Superior temporal gyrus (tissue), 1 donor: ENCODE results near the gene MTX1.
"Not testable (repeated sequence)": the region's sequence is repeated elsewhere in the genome, so short reads cannot be mapped to it uniquely, and the experiment has no call there.

ENCODE experiments used
- DNase-seq: peaks from one replicate; pipeline ENCODE4 v3.0.0-alpha.2; 2016; ENCODE audit errors: extremely low spot score

The MTX1 gene

GRCh38 chr1:155208541-155209311, at the start of gene MTX1:
MTX1 (plus strand) TSS chr1:155208695; CDS start chr1:155208805, 110 bp downstream.
- peak; percentile 82 for DNase-seq

DNA sequence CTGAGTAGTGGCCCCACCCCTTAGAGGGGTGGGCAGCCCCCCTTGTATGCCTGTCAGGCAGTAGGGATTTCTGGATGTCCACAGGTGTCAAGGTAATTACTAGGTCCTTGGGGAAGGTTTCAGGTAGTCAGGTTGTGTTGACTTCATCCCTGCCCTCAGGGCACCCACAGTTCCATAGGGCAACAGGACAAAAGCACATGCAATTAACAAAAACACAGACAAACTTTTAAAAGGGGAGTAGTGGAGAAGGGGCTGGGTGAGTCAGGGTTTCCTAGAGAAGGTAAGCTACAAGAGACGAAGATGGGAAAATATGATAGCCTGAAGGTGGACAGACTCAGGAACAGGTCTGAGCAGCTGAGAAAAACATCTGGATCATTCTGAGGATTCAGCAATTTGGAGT, 49.5 kb upstream of the MTX1 start:
- no peak for DNase-seq

DNA sequence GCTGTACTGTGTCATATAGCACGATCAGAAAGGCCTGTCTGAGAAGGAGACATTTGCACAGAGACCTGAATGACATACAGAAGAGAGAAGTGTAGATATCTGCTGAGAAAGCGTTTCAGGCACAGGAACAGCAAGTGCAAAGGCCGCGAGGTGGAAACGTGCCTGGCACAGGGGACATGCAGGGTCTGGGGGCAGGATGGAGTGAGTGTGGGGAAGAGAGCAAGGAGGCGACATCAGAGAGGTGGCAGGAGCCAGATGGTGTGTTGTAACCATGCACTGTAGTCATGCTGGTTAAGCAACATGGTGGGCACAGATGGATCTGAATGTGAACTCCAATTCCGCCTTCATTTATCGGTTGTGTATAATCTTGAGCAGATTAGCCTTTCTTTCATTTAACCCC, 48.4 kb upstream of the MTX1 start:
- DNase-seq = no peak

DNA sequence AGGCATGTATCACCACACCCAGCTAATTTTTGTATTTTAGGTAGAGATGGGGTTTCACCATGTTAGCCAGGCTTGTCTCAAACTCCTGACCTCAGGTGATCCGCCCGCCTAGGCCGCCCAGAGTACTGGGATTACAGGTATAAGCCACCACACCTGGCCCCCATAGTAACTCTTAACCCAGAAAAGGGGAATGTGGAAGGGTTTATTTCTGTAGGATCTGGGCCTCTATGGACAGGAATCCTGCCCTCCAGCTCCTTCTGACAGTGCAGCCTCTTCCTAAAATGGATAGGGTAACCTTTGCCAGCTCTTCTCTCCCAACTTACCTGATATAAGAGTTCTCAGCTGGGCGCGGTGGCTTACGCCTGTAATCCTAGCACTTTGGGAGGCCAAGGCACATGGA, 45.9 kb upstream of the MTX1 start:
- not testable (repeated sequence) for DNase-seq

DNA sequence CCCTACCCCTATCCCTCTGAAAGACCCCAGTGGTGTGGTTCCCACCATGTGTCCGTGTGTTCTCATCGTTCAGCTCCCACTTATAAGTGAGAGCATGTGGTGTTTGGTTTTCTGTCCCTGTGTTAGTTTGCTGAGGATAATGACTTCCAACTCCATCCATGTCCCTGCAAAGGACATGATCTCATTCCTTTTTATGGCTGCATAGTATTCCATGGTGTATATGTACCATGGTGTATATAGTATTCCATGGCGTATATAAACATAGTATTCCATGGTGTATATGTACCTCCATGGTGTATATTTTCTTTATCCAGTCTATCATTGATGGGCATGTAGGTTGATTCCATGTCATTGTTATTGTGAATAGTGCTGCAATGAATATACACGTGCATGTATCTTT, 44.7 kb upstream of the MTX1 start:
- not testable (repeated sequence) for DNase-seq

- not testable (repeated sequence) for DNase-seq
Measured at GRCh38 chr1:155164625-155165024, 43.9 kb upstream of the MTX1 start.

GRCh38 chr1:155166051-155166470, 42.4 kb upstream of the MTX1 start:
- no peak for DNase-seq

DNA sequence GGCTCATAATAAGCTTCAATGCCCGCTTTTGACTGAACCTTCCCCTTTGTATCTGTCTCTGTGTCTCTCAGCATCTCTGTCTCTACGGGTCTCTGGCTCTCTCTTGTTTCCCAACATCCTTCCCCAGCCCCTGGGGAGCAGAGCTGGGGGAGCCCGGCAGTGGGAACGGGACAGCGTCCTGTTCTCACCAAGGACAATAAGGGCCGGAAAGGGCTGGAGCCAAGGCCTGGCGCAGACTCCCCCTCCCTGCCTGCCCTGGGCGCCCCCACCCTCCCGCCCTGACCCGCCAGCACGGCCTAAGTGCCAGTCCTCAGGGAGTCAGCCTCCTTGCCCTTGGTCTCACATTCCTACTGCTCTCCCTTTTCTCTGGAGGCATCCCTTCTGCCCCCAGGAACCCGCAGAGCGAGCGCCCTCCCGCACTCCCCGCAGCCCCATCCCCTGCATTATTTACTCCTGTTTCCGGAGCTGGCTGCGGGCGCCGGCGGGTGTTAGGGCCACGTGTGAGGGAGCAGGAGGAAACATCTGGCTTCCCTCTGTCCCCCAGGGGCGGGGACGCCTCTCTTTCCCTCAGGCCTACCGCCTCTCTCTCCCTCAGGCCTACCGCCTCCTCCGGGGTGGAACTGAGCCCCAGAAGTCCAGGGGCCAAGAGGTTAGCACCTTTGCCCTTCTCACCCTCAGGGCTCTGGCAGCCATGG, 41.9 kb upstream of the MTX1 start:
- no peak for DNase-seq

- DNase-seq = peak; percentile 97
Measured at GRCh38 chr1:155167166-155168104, 41.1 kb upstream of the MTX1 start.

- not testable (repeated sequence) for DNase-seq
Measured at GRCh38 chr1:155168105-155168445, 40.4 kb upstream of the MTX1 start.

DNA sequence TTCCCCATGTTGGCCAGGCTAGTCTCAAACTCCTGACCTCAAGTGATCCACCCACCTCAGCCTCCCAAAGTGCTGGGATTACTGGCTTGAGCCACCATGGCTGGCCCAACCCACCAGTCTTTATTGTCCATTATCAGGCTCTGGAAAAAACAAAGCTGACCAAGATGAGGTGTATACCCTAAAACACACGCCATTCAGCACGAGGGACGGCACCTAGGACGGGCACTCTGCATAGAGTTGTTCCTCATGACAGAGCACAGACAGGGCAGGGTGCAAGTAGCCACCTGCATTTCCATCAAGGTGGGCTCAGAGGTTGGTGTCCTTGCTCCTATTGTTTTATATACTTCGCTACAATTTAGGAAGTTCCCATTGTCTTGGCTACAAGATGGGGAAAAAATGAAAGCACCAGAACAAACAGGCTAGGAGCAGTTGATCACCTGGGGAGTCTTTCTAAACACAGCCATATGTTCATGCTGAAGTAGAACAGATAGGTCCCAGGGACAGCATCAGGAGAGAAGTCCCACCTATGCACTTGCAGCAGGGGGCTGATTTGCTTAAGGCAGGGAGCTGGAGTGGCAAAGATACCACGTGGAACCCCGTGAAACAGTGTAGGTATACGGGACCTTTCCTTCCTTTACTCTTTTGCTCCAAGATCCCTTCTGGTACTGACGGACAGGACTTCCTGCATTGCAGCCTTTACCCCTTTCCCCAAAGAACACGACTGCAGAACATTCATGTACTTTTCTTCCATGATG, 39.9 kb upstream of the MTX1 start:
- no peak for DNase-seq

GRCh38 chr1:155169541-155169940, 39.0 kb upstream of the MTX1 start:
- no peak for DNase-seq

- no peak for DNase-seq
Measured at GRCh38 chr1:155170101-155170785, 38.3 kb upstream of the MTX1 start.

DNA sequence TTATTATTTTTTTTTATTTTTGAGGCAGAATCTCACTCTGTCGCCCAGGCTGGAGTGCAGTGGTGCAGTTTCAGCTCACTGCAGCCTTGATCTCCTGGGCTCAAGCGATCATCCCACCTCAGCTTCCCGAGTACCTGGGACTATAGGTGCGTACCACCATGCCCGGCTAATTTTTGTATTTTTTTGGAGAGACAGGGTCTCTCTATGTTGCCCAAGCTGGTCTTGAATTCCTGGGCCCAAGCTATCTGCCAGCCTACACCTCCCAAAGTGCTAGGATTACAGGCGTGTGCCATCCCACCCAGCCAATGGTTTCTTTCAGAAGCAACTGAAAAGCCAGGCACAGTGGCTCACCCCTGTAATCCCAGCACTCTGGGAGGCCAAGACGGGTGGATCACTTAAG, 37.7 kb upstream of the MTX1 start:
- no peak for DNase-seq

GRCh38 chr1:155171836-155172731, 36.4 kb upstream of the MTX1 start:
- no peak for DNase-seq

GRCh38 chr1:155172732-155173477, 35.6 kb upstream of the MTX1 start, which contains the start of gene KRTCAP2:
KRTCAP2 (minus strand) TSS chr1:155173304; CDS start chr1:155173224, 80 bp downstream.
- peak; percentile 97 for DNase-seq

DNA sequence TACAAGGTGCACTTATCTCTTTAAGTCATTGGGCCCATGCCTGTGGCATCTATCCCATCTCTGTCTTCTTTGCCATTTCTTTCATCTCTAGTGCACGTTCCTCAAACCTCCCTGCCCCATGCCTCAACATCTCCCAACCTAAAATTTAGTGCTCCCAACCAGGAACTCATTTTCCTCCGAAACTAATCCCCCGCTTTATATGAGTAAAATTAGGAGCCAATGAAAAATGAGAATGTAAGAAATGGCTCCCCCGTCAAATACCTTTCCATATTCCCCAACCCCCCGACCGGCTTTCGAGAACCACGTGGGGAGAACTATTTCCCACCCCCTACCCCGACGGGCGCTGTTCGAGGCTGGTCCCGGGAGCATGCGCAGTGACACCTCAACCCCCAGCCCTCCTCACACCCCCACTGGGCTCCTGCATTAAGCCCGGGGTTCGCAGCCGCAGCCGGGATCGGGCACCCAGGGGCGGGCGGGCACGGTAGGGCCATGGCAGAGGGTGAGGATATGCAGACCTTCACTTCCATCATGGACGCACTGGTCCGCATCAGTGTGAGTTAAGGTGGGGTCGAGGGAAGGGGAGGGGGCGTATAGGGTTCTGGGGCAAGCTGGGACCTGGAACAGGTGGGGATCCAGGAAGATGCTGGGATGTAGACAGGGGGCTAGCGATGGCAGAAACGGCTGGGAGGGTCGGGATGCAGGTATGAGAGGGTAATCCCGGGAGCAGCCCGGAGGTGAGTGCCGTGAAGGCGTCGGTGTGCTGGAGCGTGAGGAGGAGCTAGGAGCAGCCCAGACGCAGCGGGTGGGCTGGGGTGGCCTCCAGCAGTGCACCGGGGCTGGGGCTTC, 34.8 kb upstream of the MTX1 start, which contains the start of gene TRIM46:
TSS of gene TRIM46 (plus strand) at position 372 of the 846 bp plus-strand sequence. CDS start at position 490, 118 bp downstream.
- DNase-seq = peak; percentile 13
